Measurements from ENCODE around the gene STOML2. TPM values are rescaled to one million over a fixed set of nuclear protein-coding genes. Genes with fewer than 3 reads are reported as not detected.

The STOML2 gene
- total RNA-seq, 3 donors from 2014 or later, result 89.4 to 115 (median 101) TPM

DNA sequence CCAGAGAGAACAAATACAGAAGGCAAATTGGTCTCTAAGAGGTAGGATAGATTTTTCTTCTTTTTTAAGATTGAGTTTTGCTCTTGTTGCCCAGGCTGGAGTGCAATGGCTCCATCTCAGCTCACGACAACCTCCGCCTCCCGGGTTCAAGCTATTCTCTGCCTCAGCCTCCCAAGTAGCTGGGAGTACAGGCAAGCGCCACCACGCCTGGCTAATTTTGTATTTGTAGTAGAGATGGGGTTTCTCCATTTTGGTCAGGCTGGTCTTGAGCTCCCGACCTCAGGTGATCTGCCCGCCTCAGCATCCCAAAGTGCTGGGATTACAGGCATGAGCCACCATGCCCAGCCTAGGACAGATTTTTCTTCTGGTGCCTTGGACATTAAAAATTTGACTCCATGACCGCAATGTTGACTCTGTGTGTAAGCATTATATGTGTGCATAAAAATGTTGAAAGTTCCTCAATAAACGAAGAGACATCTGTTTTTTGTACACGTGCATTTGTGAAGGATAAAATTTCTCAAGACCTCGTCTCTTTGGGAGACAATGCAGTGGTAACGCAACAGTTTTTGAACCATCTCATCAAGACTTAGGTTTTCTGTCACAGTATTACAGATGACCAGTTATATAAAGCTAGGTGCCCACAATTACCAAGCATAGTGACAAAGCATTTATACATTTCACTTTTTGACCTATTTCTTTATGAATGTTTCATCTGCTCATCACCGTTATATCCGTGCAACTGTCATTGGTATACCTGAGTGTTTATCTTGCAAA, 47.9 kb downstream of the STOML2 start:
- TF ChIP-seq POLR2AphosphoS5 (IDR thresholded peaks at IDR 0.05), result no peak
- TF ChIP-seq, protein P1, sequence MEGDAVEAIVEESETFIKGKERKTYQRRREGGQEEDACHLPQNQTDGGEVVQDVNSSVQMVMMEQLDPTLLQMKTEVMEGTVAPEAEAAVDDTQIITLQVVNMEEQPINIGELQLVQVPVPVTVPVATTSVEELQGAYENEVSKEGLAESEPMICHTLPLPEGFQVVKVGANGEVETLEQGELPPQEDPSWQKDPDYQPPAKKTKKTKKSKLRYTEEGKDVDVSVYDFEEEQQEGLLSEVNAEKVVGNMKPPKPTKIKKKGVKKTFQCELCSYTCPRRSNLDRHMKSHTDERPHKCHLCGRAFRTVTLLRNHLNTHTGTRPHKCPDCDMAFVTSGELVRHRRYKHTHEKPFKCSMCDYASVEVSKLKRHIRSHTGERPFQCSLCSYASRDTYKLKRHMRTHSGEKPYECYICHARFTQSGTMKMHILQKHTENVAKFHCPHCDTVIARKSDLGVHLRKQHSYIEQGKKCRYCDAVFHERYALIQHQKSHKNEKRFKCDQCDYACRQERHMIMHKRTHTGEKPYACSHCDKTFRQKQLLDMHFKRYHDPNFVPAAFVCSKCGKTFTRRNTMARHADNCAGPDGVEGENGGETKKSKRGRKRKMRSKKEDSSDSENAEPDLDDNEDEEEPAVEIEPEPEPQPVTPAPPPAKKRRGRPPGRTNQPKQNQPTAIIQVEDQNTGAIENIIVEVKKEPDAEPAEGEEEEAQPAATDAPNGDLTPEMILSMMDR (IDR thresholded peaks at IDR 0.05), result no peak
- no peak for TF ChIP-seq POLR2A (IDR thresholded peaks at IDR 0.05)
- intact Hi-C loops (cut with DNase I; ENCODE audit: low total_unique reads), result no loop called here
- Histone ChIP-seq H3K27ac (no peak overlapping the region), H3K4me3 (no peak overlapping the region), H3K27me3 (no peaks in the 10 kb centered on the region), H3K9me3 (no peaks in the 10 kb centered on the region), H3K4me1 (no peaks in the 10 kb centered on the region), H3K36me3 (peaks cover 18% of the 10 kb centered on the region)
- no peak for DNase-seq (ENCODE audit: low spot score in 2 of 2)

DNA sequence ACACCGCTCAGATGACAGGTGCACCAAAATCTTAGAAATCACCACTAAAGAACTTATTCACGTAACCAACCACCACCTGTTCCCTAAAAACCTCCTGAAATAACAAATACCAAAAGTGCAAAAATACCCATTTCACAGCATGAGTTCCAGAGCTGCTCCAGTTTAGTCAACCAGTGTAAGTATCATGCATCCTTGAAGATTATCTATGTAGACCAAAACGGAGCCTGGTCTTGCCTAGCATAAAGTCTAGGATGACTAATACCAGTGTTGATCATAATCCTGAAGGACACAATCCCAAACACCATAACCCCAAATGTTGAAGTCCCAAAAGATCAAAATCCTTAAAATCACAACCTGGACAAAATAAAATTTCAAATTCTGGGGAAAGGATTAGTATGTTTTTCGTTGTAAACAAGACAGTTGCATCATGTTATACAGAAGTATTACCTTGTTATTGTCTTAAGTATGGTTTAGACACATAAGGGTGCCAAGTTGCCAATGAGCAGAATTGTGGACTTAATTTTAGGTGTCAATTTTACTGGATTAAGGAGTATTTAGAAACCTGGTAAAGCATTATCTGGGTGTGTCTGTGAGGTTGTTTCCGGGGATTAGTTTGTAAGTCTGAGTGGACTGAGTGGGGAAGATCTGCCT, 48.6 kb downstream of the STOML2 start:
- intact Hi-C loops (cut with DNase I; ENCODE audit: low total_unique reads), result no loop called here
- no peaks in the 10 kb centered on the region for H3K4me1 ChIP-seq
- TF ChIP-seq POLR2AphosphoS5 (IDR thresholded peaks at IDR 0.05), result no peak
- TF ChIP-seq POLR2A (IDR thresholded peaks at IDR 0.05), result no peak
- TF ChIP-seq, protein P1 (IDR thresholded peaks at IDR 0.05), result no peak
- no peaks in the 10 kb centered on the region for H3K9me3 ChIP-seq
- peaks cover 16% of the 10 kb centered on the region for H3K36me3 ChIP-seq
- no peak for DNase-seq (ENCODE audit: low spot score in 2 of 2)
- H3K27ac ChIP-seq, result no peak overlapping the region
- H3K27me3 ChIP-seq, result no peaks in the 10 kb centered on the region
- no peak overlapping the region for H3K4me3 ChIP-seq

DNA sequence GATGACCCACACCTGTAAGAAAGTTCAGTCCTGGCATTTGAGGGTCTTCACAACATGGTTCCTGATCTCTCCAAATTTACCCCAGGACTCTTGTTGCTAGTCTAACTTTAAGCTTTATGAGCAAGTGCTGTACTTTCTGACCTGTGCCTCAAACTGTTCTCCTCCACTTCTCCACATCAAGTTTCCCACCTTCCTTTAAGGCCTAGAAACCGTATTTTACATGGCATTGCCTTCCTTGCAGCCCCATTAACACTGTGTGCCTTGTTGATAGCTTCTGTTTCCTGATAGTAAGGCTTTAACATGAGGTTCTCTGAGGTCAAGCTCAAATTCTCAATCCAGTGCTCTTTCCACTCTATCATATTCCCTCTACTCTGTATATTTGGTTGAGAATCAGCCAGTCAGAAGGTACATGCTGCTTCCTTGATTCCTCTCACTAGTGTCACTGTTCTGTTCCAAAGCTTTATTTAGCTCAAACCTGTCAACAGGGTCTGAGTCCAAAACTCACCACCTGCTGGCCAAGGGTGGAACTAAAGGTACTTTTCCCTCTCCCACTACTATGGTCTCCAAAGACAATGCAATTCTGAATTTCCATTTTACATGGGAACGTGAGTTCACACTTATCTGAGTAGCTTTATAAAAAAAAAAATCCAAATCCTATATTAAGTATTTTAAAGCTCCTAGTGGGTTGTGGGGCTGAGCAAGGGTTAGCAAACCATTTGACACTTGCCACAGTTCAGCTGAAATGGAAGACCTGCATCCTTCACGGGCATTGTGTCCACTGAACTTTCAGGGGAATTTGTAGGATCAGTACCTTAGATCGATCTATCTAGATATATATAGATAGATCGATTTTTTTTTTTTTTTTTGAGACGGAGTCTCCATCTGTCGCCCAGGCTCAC, 51.6 kb downstream of the STOML2 start:
- DNase-seq (ENCODE audit: low spot score in 2 of 2), result no peak
- no peak overlapping the region for H3K27ac ChIP-seq
- intact Hi-C loops (cut with DNase I; ENCODE audit: low total_unique reads), result no loop called here
- no peaks in the 10 kb centered on the region for H3K9me3 ChIP-seq
- TF ChIP-seq, protein P1 (IDR thresholded peaks at IDR 0.05), result peak in 2 of 3 donors; percentile 42 to 46
- no peak for TF ChIP-seq POLR2A (IDR thresholded peaks at IDR 0.05)
- H3K27me3 ChIP-seq, result no peaks in the 10 kb centered on the region
- no peak overlapping the region for H3K4me3 ChIP-seq
- no peaks in the 10 kb centered on the region for H3K4me1 ChIP-seq
- no peaks in the 10 kb centered on the region for H3K36me3 ChIP-seq

Other genes starting within 250 kb of the STOML2 start
- 1 to 10 TPM in 1 of 3 donors, under 1 TPM in 2; 0.15 to 1.1 (median 0.33) TPM for gene PHF24, start 144.8 kb downstream of the STOML2 start, total RNA-seq
- 1 to 10 TPM; 5.4 to 9.0 (median 6.9) TPM for gene DNAJB5, start 113.4 kb downstream of the STOML2 start, total RNA-seq
- 100 to 1,000 TPM; 150 to 173 (median 168) TPM for gene VCP, start 30.5 kb downstream of the STOML2 start, total RNA-seq
- gene FANCG, start 23.2 kb downstream of the STOML2 start, total RNA-seq, result 10 to 100 TPM; 10.7 to 15.2 (median 13.4) TPM
- 10 to 100 TPM; 15.4 to 24.9 (median 18.0) TPM for gene PIGO, start 6.5 kb downstream of the STOML2 start, total RNA-seq
- 10 to 100 TPM in 1 of 3 donors, 1 to 10 TPM in 2; 7.8 to 21.1 (median 8.8) TPM for gene ATOSB, start 12.7 kb upstream of the STOML2 start, total RNA-seq
- gene UNC13B, start 58.9 kb upstream of the STOML2 start, total RNA-seq, result 10 to 100 TPM; 19.3 to 36.6 (median 27.2) TPM